Sigmoid colon (tissue), 4 donors: ENCODE data around the gene MAST4.

Experiments
- CTCF ChIP-seq, 4 experiments: fragments of 450-650 bp in 3 of 4; fragments of 200-600 bp in 1 of 4; IDR thresholded peaks; one replicate each; pipeline ENCODE4 v1.5.1; 2016 to 2019; ENCODE audit warnings: antibody characterized with exemption in 4 of 4, mild to moderate bottlenecking in 3 of 4, moderate library complexity in 2 of 4
- POLR2A ChIP-seq, 2 donors: fragments of 450-650 bp; IDR thresholded peaks; one replicate each; pipeline ENCODE4 v1.6.1; 2016; ENCODE audit warnings: antibody characterized with exemption in 2 of 2, mild to moderate bottlenecking in 2 of 2, moderate library complexity in 2 of 2
- POLR2AphosphoS5 ChIP-seq, 4 donors: sonication (generic); formaldehyde crosslinking; IDR thresholded peaks; one replicate each; pipeline ENCODE4 v1.6.1; 2017; ENCODE audit warnings: antibody characterized with exemption in 4 of 4

GRCh38 chr5:67010684-67011409 is 414.7 kb downstream of the MAST4 start:
- TF ChIP-seq CTCF (IDR thresholded peaks at IDR 0.05) (no peak), POLR2AphosphoS5 (IDR thresholded peaks at IDR 0.05) (no peak), POLR2A (IDR thresholded peaks at IDR 0.05) (no peak)
